HG02759 (cell line): ENCODE measurements around the gene GGT5.
A peak's percentile ranks its signal among the peaks of the same experiment; 100 is the strongest.
"Not testable (repeated sequence)": the region's sequence is repeated elsewhere in the genome, so short reads cannot be mapped to it uniquely, and the experiment has no call there.

Experiments used
- ATAC-seq: cut with Tn5 transposase; IDR thresholded peaks from one replicate; pipeline ENCODE4 v1.9.1; 2021; ENCODE audit warnings: mild to moderate bottlenecking, moderate library complexity; ENCODE audit not compliant: unreplicated experiment

Gene GGT5

GRCh38 chr22:24264329-24264896 lies 19.5 kb upstream of the GGT5 start:
- not testable (repeated sequence) for ATAC-seq

DNA sequence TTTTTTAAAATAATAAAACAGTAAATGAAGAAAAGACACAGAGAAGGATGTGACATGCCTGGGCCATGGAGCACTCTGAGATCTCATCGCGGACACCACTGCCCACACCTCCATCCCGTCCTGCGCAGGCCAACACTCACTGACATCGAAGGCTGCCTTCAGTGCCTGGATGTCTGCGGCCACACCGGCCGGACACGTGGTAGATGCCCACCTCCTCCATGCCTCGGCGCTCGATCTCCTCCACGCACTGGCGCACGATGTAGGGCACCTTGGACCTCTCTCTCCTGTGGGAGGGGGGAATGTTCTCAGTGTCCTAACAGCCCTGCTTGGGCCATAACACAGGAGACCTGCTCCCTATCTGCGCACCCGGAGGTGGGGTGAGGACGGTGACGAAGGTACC lies 18.6 kb upstream of the GGT5 start:
- not testable (repeated sequence) for ATAC-seq

DNA sequence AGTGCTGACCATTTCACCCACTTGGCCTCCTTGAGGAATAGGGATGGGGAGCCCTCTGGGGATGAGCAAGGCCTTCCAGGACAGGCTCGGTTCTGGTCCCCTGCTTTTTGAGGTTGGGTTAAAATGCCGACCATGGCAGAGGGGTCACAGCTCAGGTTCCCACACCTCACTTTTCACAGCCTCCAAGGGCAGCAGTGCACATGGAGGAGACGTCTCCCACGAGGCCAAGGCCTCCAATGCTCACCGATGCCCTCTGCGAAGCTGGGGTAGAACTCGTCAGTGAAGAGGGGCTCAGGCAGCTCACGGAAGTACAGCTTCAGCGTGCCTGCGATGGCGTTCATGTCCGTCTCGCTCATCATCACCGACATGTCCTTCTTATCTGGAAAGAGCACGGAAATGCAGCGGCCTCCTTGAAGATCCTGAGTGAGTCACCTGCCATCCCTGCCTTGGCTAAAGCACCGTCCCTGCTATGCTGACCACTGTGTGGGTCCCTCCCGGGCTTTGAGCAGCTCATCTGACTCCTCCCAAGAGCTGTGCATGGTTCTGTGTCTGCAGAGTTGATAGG lies 17.4 kb upstream of the GGT5 start:
- not testable (repeated sequence) for ATAC-seq

- not testable (repeated sequence) for ATAC-seq
Observed at GRCh38 chr22:24259459-24259858, 14.6 kb upstream of the GGT5 start.

DNA sequence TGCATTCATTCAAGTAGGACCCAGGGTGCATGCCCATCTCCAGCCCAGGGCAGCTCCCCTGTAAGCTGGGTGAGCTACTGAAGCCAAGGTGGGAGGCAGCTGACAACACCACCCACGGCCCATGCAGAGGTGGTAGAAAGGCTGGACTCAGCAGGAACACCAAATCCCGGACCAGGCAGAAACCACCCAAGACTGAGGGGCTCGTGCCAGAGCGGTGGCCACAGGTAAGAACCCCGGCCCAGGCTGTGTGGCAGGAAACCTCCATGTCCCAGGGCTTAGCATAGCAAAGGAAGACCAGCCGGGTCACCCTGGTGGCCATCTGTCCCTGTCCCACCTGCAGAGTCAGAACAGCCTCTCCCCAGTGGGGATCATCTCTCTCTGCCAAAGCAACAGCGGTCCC lies 11.9 kb upstream of the GGT5 start:
- not testable (repeated sequence) for ATAC-seq

- not testable (repeated sequence) for ATAC-seq
Observed at GRCh38 chr22:24256136-24256535, 11.3 kb upstream of the GGT5 start.

GRCh38 chr22:24253126-24253525 lies 8.2 kb upstream of the GGT5 start:
- ATAC-seq: not testable (repeated sequence)

GRCh38 chr22:24251286-24251685 lies 6.4 kb upstream of the GGT5 start:
- not testable (repeated sequence) for ATAC-seq

DNA sequence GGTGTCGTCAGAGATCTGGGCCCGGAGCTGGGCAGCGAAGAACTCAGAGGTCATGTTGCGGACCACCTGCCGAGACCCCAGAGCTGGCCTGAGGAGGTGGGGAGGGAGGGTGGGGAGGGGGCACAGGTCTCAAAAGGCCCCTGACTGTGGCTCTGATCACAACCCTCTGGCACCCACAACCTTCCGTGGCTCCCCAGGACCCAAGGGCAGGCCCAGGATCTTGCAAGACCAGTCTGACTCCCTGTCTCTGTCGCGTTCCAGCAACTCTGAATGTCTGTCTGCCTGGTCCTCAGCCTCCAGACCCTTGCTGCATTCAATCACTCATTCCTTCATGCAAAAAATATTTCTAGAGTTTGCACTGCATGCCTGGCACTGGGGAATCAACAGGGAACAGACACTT lies 4.5 kb upstream of the GGT5 start:
- ATAC-seq: not testable (repeated sequence)

DNA sequence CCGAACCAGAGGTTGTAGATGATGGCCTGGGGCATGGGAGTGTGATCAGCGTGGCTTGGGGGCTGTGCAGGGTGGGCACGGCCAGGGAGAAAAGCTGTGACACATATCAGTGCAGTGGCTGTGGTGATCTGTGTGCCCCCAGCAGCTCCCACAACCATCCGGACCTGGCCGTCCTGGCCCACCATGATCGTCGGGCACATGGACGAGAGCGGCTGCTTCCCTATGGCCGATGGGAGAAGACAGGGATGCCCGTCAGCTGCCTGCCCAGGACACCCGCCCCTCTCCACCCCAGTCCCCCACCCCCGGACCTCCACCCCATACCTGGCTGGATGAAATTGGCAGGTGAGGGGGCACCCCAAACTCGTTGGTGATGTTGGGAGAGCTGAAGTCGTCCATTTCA lies 3.7 kb upstream of the GGT5 start:
- ATAC-seq: not testable (repeated sequence)

GRCh38 chr22:24247564-24248344 lies 2.9 kb upstream of the GGT5 start:
- peak; percentile 47 for ATAC-seq

DNA sequence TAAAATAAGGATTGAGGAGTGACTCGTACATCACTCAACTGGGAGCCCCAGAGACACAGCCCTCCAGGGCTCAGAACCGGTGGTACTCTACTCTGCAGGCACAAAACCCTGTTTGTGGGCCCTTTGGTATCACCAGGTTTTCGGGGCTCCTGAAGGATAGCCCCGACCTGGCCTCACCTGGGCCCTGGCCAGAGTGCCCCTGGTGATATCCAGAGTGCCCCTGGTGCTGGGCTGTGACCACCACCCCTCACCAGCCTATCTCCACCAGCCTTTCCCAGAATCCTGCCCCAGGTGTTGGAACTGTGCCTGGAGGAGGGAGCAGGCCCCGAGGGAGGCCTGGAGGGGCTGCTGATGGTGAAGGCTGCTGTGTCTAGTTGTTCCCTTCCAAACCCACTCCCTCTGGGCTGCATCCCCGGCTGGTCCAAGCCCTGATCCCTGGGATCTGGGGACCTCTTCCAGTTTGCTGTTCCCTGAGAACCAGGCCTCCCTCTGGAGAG lies 2.2 kb upstream of the GGT5 start:
- no peak for ATAC-seq

DNA sequence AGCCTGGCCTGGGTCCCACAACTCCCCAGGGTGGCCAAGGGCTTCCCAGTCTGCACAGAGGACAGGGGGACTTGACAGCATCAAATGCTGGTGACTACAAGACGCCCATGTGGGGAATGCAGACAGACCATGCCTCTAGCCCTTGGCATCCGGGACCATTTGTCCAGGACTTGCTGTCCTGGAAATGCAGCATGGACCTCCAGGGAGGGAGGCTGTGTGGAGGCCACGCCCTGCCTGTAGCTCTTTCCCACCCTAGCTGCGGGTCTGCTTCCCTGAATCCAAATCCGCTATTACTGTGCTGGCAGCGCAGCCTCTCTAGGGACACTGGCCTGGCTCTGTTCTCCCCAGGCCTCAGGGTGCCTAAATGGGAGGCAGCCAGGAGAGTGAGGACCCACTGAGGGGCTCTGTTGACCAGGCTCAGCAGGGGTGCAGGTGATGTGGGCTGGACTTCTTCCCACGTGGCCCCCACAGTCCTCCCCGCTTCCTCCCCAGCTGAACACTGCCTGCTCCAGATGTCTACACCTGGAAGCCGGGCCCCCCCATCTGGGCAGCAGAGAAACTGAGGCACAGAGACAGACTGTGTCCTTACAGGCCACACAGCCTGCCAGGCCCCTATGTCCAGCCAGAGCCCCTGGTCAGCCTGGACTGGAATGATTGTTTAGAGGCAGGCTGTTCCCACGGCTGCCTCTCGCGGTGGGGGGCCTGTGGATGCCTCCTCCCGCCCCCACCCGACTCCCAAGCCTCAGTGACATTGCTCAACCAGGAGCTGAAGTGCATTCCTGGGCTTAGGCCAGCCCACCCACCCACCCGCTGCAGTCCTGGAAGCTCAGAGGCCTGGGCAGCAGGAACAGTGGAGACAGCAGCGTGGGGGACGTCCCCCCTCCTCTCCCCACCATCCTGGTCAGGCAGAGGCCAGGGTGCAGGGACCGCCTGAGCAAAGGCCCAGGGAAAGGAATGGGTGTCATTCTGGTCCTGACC lies 991 bp upstream of the GGT5 start:
- ATAC-seq: not testable (repeated sequence)

DNA sequence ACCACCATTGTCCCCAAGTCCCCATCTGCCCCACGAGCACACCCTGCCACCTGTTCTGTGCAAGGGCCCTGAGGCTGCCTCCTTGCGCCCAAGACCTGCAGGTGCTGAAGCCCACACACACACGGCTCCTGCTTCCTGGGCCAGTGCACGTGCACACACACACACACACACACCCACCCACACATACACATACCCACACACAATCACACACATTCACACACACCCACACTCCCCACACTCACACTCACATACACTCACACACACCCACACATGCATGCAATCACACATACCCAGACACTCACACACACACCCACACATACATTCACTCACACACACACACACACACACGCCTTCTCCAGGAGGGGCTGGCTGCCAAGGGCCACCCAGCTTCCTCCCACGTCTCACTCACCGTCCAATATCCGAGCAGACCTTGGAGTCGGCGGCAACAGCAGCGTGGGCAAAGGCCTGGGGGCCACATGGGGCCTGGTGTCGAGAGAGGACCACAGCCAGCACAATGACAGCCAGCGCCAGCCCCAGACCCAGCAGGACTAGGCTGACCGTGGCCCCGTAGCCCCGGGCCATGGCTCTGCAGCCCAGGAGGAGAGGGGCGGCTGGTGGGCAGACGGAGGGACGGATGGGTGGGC lies 616 bp downstream of the GGT5 start:
- no peak for ATAC-seq

DNA sequence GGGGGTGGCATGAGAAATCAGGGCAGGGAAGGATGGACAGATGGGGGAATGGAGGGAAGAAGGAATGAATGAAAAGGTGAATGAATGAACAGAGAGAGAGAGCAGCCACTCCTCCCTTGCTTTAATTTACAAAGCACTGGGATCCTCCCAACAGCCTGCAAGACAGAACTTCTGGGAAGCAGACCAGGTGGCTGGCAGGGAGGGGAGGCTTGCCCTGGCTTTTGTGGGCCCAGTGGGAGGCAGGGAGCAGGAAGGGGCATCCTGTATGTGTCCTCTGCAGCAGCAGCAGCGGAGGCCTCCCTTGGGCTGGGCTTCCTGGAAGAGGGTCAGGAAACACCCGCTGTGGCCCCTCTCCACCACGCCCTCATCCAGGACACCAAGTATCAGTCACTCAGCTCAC lies 1.5 kb downstream of the GGT5 start:
- ATAC-seq: not testable (repeated sequence)

- ATAC-seq: not testable (repeated sequence)
Observed at GRCh38 chr22:24240985-24241692, 3.7 kb downstream of the GGT5 start.

DNA sequence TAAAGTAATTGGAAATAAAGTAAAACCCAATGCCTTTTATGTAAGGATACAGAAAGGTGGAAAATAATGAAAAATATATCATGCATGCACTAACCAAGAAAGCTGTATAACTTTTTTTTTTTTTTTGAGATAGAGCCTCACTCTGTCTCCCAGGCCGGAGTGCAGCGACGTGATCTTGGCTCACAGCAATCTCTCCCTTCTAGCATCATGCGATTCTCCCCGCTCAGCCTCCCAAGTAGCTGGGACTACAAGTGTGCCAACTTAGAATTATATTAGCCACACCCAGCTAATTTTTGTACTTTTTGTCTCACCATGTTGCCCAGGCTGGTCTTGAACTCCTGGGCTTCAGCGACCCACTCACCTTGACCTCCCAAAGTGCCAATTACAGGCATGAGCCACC lies 4.5 kb downstream of the GGT5 start:
- ATAC-seq: no peak

DNA sequence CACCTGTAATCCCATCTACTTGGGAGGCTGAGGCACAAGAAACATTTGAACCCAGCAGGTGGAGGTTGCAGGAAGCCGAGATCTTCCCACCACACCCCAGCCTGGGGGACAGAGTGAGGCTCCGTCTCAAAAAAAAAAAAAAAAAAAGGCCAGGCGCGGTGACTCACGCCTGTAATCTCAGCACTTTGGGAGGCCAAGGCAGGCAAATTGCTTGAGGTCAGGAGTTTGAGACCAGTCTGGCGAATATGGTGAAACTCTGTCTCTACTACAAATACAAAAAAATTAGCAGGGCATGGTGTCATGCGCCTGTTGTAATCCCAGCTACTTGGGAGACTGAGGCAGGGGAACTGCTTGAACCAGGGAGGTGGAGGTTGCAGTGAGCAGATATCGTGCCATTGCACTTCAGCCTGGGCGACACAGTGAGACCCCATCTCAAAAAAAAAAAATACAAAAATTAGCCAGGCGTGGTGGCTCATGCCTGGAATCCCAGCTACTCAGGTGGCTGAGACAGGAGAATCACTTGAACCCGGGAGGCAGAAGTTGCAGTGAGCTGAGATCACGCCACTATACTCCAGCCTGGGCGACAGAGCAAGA lies 6.7 kb downstream of the GGT5 start:
- ATAC-seq: not testable (repeated sequence)

DNA sequence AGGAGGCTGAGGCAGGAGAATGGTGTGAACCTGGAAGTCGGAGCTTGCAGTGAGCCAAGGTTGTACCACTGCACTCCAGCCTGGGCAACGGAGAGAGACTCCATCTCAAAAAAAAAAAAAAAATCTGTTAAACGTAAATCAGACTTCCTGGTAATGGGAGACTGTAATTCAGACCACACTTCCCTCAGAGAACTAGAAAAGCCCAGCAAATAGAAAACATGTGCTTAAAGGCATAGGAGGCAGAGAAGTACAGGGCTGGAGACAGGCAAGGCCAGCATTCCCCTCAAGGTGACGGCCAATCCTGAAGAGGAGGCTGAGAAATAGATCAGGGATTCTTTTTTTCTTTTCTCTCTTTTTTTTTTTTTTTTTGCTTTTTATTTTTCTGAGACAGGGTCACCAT lies 8.2 kb downstream of the GGT5 start:
- ATAC-seq: no peak
